Measurements from ENCODE around the gene EIF3I. TPM values are rescaled to one million over a fixed set of nuclear protein-coding genes. Genes with fewer than 3 reads are reported as not detected.
A peak's percentile ranks its signal among the peaks of the same experiment; 100 is the strongest.

EIF3I gene
- total RNA-seq = 100 to 1,000 TPM in 4 of 6 donors, 10 to 100 TPM in 2; 62.9 to 173 (median 109) TPM

GRCh38 chr1:32221980-32222755, at the start of gene EIF3I, which contains the start of gene TMEM234:
Gene EIF3I, plus strand, starts transcription at chr1:32222407. Its CDS starts 35 bp downstream, at chr1:32222442.
Gene TMEM234, minus strand, starts transcription at chr1:32222353. Its CDS starts 31 bp downstream, at chr1:32222322.
- Histone ChIP-seq H3K27ac (peak within 1 kb of the TSS; percentile 89 to 97 (median 92)), H3K4me3 (peak within 1 kb of the TSS; percentile 83 to 93 (median 88)), H3K27me3 (no peaks in the 10 kb centered on the region), H3K36me3 (peaks cover 9 to 51% (median 37%) of the 10 kb centered on the region in 4 donors), H3K9me3 (no peaks in the 10 kb centered on the region), H3K4me1 (peaks cover 19 to 33% (median 29%) of the 10 kb centered on the region in 4 donors)
- DNase-seq (peak; percentile 87 to 96), ATAC-seq (ENCODE audit: low FRiP score in 2 of 2) (peak; percentile 95 to 98)
- no peak for TF ChIP-seq CTCF (IDR thresholded peaks at IDR 0.05)
- peak in 3 of 4 donors; percentile 62 to 81 (median 62) for TF ChIP-seq POLR2A (IDR thresholded peaks at IDR 0.05)
- peak in 1 of 4 donors; percentile 74 for TF ChIP-seq EP300 (IDR thresholded peaks at IDR 0.05)
- peak; percentile 97 to 99 for TF ChIP-seq POLR2AphosphoS5 (IDR thresholded peaks at IDR 0.05)
- 0 to 1% methylated on average over 33 to 43 of the region's 46 CpGs for WGBS, 2 donors

GRCh38 chr1:32172621-32173245, 49.5 kb upstream of the EIF3I start:
- Histone ChIP-seq H3K9me3 (no peaks in the 10 kb centered on the region), H3K4me1 (no peaks in the 10 kb centered on the region), H3K27ac (no peak overlapping the region), H3K36me3 (peaks cover 16 to 74% (median 44%) of the 10 kb centered on the region in 4 donors), H3K27me3 (no peaks in the 10 kb centered on the region), H3K4me3 (no peak overlapping the region)
- TF ChIP-seq EP300 (IDR thresholded peaks at IDR 0.05) = no peak
- WGBS, 2 donors = 97 to 100% methylated on average over 1 of the region's 1 CpG
- no peak for ATAC-seq (ENCODE audit: low FRiP score in 2 of 2)
- no peak for DNase-seq

GRCh38 chr1:32178380-32179192, 43.6 kb upstream of the EIF3I start:
- TF ChIP-seq EP300 (IDR thresholded peaks at IDR 0.05) = no peak
- TF ChIP-seq POLR2A (IDR thresholded peaks at IDR 0.05) = no peak
- TF ChIP-seq CTCF (IDR thresholded peaks at IDR 0.05) = no peak
- no peak for TF ChIP-seq POLR2AphosphoS5 (IDR thresholded peaks at IDR 0.05)
- Histone ChIP-seq H3K27me3 (no peaks in the 10 kb centered on the region), H3K27ac (peak overlapping the region; percentile 85 to 96 (median 94)), H3K36me3 (peaks cover 0 to 38% (median 14%) of the 10 kb centered on the region in 4 donors), H3K4me1 (peaks cover 26 to 47% (median 31%) of the 10 kb centered on the region in 4 donors), H3K4me3 (peak overlapping the region in 3 of 4 donors; percentile 54 to 77 (median 76)), H3K9me3 (no peaks in the 10 kb centered on the region)
- DNase-seq (no peak), ATAC-seq (ENCODE audit: low FRiP score in 2 of 2) (no peak)
- WGBS, 2 donors = 70 to 79% methylated on average over 7 of the region's 7 CpGs

- Histone ChIP-seq H3K4me3 (peak overlapping the region; percentile 3 to 77 (median 65)), H3K27me3 (no peaks in the 10 kb centered on the region), H3K36me3 (peaks cover 0 to 38% (median 18%) of the 10 kb centered on the region in 4 donors), H3K4me1 (peaks cover 28 to 50% (median 34%) of the 10 kb centered on the region in 4 donors), H3K9me3 (no peaks in the 10 kb centered on the region), H3K27ac (peak overlapping the region; percentile 85 to 96 (median 94))
- WGBS, 2 donors = 15 to 23% methylated on average over 4 to 7 of the region's 7 CpGs
- TF ChIP-seq POLR2A (IDR thresholded peaks at IDR 0.05) (no peak), POLR2AphosphoS5 (IDR thresholded peaks at IDR 0.05) (no peak), CTCF (IDR thresholded peaks at IDR 0.05) (no peak), EP300 (IDR thresholded peaks at IDR 0.05) (no peak)
- ATAC-seq (ENCODE audit: low FRiP score in 2 of 2) (peak; percentile 16 to 41), DNase-seq (no peak)
Measured at GRCh38 chr1:32179193-32179442, 43.1 kb upstream of the EIF3I start.

Measured in upper lobe of left lung (tissue), 6 donors.